Esophagus muscularis mucosa (tissue), 4 donors: ENCODE measurements around the gene RFNG. TPM values are rescaled to one million over a fixed set of nuclear protein-coding genes. Genes with fewer than 3 reads are reported as not detected.

ENCODE experiments used
- DNase-seq: peaks from one replicate; pipeline ENCODE4 v3.0.0-alpha.2; 2017; ENCODE audit errors: extremely low spot score
- H3K27ac ChIP-seq, 4 donors: fragments of 200-600 bp; sonication (generic); replicated peaks in 1 of 4; 1 replicate in 3 of 4; 2 replicates in 1 of 4; pipeline ENCODE4 v1.5.1; 2016 to 2019; ENCODE audit warnings: mild to moderate bottlenecking in 1 of 4
- H3K27me3 ChIP-seq, 4 donors: fragments of 200-600 bp; sonication (generic); one replicate each; pipeline versions ENCODE4 v1.5.1 to v1.6.0; 2016 to 2019
- H3K36me3 ChIP-seq, 4 donors: fragments of 200-600 bp; sonication (generic); one replicate each; pipeline ENCODE4 v1.5.1; 2016 to 2019
- H3K4me1 ChIP-seq, 4 donors: fragments of 200-600 bp; sonication (generic); one replicate each; pipeline ENCODE4 v1.5.1; 2016 to 2019
- H3K4me3 ChIP-seq, 4 donors: fragments of 200-600 bp; sonication (generic); 1 replicate in 2 of 4; 2 replicates in 2 of 4; pipeline ENCODE4 v1.5.1; 2016 to 2019; ENCODE audit warnings: mild to moderate bottlenecking in 4 of 4, moderate library complexity in 1 of 4
- H3K9me3 ChIP-seq, 4 donors: fragments of 200-600 bp; sonication (generic); 1 replicate in 3 of 4; 2 replicates in 1 of 4; pipeline ENCODE4 v1.5.1; 2016 to 2019
- EP300 ChIP-seq: sonication (generic); formaldehyde crosslinking; IDR thresholded peaks from one replicate; pipeline ENCODE4 v1.6.1; 2017; ENCODE audit warnings: antibody characterized with exemption
- POLR2A ChIP-seq: fragments of 450-650 bp; IDR thresholded peaks from one replicate; pipeline ENCODE4 v1.6.1; 2017; ENCODE audit warnings: antibody characterized with exemption, moderate library complexity, mild to moderate bottlenecking, low read depth
- POLR2AphosphoS5 ChIP-seq, 2 donors: sonication (generic); formaldehyde crosslinking; IDR thresholded peaks; one replicate each; pipeline ENCODE4 v1.6.1; 2017; ENCODE audit warnings: antibody characterized with exemption in 2 of 2
- WGBS: methylation state at CpG from one replicate; pipeline ENCODE4 v1.1.5; 2018; 5-methylcytosine and 5-hydroxymethylcytosine counted together
- intact Hi-C: fragments of 100-400 bp; cut with DNase I; formaldehyde crosslinking; loops from one replicate; pipeline ENCODE4 v1.15.1; 2023
- total RNA-seq, 4 donors: library from RNA; depleted of rRNA; stranded (reverse); fragments of >200 nt; gene quantifications; one replicate each; pipeline versions ENCODE4 v1.1.0 to v1.2.1, GENCODE V29; 2016
- TF ChIP-seq, protein P1 (sequence below), 3 experiments: fragments of 200-600 bp in 2 of 3; fragments of 450-650 bp in 1 of 3; sonication (generic) in 2 of 3; IDR thresholded peaks; one replicate each; pipeline ENCODE4 v1.5.1; 2017 to 2019; ENCODE audit warnings: antibody characterized with exemption in 3 of 3, mild to moderate bottlenecking in 2 of 3, moderate library complexity in 1 of 3

The RFNG gene
- total RNA-seq, 4 donors from 2014 or later, result 32.4 to 54.8 (median 42.5) TPM

DNA sequence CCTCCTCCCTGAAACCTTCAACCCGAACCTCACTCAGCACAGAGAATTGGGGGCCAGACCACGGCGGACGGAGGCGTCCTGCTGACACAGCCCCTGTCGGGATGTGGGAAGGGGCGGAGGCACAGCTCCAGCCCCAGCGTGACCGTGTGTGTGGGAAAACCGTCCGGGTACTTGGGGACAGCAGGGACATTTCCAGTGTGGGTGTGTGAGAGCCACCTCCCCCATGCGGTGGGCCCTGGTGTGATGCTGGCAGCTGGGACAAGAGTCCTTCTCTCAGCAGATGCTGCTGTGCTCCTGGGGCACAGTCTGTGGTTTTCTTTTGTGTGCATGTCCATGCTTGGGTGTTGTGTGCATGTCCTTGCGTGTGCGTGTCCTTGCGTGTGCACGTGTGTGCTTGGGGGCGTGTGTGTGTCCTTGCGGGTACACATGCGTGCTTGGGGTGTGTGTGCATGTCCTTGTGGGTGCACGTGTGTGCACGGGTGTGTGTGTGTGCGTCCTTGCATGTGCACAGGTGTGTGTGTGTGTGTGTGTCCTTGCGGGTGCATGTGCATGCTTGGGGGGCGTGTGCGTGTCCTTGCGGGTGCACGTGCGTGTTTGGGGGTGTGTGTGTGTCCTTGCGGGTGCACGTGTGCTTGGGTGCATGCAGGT is 45.8 kb downstream of the RFNG start:
- WGBS, result 84% methylated on average over 29 of the region's 30 CpGs
- Histone ChIP-seq H3K27me3 (no peaks in the 10 kb centered on the region), H3K4me3 (no peak overlapping the region), H3K36me3 (peaks cover 0 to 21% (median 11%) of the 10 kb centered on the region in 4 donors), H3K9me3 (no peaks in the 10 kb centered on the region), H3K27ac (no peak overlapping the region), H3K4me1 (peaks cover 28 to 43% (median 38%) of the 10 kb centered on the region in 4 donors)
- intact Hi-C loops, result no loop called here
- TF ChIP-seq POLR2AphosphoS5 (IDR thresholded peaks at IDR 0.05), result no peak
- TF ChIP-seq EP300, result no peak
- TF ChIP-seq, protein P1, sequence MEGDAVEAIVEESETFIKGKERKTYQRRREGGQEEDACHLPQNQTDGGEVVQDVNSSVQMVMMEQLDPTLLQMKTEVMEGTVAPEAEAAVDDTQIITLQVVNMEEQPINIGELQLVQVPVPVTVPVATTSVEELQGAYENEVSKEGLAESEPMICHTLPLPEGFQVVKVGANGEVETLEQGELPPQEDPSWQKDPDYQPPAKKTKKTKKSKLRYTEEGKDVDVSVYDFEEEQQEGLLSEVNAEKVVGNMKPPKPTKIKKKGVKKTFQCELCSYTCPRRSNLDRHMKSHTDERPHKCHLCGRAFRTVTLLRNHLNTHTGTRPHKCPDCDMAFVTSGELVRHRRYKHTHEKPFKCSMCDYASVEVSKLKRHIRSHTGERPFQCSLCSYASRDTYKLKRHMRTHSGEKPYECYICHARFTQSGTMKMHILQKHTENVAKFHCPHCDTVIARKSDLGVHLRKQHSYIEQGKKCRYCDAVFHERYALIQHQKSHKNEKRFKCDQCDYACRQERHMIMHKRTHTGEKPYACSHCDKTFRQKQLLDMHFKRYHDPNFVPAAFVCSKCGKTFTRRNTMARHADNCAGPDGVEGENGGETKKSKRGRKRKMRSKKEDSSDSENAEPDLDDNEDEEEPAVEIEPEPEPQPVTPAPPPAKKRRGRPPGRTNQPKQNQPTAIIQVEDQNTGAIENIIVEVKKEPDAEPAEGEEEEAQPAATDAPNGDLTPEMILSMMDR (IDR thresholded peaks at IDR 0.05), result no peak
- TF ChIP-seq POLR2A, result no peak
- no peak for DNase-seq

DNA sequence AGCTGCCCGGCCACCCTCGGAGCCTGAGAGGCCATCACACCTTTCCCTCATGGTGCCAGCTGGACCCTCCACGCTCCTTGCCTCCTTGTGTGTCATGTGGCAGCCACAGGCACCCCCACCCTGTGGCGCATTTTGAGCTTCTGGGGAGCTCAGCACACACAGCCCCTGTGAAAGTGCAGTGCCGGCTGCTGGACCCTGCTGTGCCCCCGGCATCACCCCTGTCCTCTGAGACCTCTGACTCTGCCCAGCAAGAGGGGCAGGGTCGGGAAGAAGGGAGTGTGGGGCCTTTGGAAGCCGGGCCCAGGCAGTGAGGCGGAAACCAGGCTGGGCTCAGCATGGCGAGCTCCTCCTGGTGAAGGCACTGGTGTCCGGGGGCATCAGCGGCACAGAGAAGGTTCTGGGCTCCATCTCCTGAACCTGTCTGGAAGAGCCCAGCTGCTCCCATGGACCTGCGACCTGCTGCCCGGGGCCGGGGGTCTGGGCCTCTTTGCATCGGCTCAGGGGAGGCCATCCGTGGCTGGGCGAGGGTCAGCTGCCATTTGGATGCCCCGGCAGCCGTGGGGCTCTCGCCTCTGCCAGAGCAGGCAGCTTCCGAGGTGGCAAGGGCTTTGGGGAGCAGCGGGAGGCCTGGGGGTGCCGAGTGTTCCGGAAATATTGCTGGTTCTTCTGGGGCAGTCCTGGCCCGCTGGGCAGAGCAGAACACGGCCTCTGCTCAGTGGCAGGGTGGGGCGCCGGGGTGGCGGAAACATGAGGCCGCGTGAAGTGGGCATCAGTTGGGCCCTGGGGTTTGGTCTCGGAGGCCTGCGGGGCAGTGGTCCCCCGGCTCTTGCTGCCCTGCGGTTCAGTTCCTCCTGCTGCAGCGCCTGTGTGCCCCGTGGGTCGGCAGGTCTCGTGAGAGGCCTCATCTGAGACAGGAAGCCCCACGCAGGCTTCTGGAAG is 46.8 kb downstream of the RFNG start:
- Histone ChIP-seq H3K27ac (peak overlapping the region in 3 of 4 donors; percentile 49 to 59 (median 57)), H3K4me1 (peaks cover 28 to 43% (median 38%) of the 10 kb centered on the region in 4 donors), H3K9me3 (no peaks in the 10 kb centered on the region), H3K36me3 (peaks cover 0 to 14% (median 8%) of the 10 kb centered on the region in 4 donors), H3K4me3 (no peak overlapping the region), H3K27me3 (no peaks in the 10 kb centered on the region)
- intact Hi-C loops, result no loop called here
- no peak for DNase-seq
- 85% methylated on average over 24 of the region's 41 CpGs for WGBS
- TF ChIP-seq POLR2A, result no peak
- TF ChIP-seq EP300, result no peak
- TF ChIP-seq, protein P1 (IDR thresholded peaks at IDR 0.05), result no peak
- TF ChIP-seq POLR2AphosphoS5 (IDR thresholded peaks at IDR 0.05), result no peak

DNA sequence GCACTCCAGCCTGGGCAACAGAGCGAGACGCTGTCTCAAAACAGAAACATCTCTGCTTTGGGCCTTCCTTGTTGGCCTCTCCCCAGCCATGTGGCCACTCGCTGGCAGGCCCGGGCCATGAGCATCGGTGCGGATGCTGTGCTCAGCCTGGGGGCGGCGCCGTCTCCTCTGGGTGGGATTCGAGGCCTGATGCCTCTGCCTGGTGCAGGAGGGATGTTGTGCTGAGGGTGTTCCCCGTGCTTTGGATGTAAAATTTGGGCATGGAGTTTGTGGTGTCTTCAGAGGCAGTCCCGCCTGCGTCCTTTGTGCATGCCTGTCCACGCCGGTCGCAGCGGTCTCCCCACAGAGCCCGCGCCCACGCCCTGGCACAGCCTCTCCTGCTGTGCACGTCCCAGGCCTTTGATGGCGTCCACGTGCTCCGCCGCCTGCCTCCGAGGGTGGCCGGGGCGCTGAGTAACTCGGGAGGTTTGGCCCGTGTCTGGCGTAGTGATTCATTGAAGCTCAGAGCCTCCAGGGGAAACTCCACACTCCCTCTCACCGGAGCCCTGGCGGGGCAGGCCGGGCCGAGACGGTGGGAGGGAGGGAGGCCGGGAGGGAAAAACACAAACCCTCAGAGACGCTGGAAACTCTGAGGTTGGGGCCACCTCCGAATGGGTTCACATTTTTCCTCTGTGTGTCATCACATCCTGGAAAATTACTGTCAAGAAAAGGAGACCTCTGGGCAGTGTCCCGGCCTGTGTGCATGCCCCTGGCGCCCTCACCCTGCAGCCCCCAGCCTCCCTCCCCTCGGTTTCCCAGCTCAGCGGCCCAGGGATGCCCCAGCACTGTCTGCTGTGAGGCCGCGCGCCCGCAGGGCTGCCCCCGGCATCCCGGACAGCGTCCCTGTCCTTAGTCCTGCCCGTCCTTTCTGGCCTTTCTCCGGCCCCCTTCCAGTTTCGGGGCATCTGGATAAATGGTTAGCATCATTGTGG is 47.9 kb downstream of the RFNG start:
- Histone ChIP-seq H3K4me3 (peak overlapping the region in 2 of 4 donors; percentile 7 to 20), H3K9me3 (no peaks in the 10 kb centered on the region), H3K36me3 (peaks cover 0 to 8% (median 2%) of the 10 kb centered on the region in 4 donors), H3K4me1 (peaks cover 22 to 43% (median 38%) of the 10 kb centered on the region in 4 donors), H3K27ac (peak overlapping the region; percentile 28 to 59 (median 53)), H3K27me3 (no peaks in the 10 kb centered on the region)
- TF ChIP-seq POLR2AphosphoS5 (IDR thresholded peaks at IDR 0.05), result peak; percentile 41 to 57
- TF ChIP-seq, protein P1 (IDR thresholded peaks at IDR 0.05), result no peak
- no peak for DNase-seq
- WGBS, result 60% methylated on average over 35 of the region's 53 CpGs
- intact Hi-C loops, result no loop called here

DNA sequence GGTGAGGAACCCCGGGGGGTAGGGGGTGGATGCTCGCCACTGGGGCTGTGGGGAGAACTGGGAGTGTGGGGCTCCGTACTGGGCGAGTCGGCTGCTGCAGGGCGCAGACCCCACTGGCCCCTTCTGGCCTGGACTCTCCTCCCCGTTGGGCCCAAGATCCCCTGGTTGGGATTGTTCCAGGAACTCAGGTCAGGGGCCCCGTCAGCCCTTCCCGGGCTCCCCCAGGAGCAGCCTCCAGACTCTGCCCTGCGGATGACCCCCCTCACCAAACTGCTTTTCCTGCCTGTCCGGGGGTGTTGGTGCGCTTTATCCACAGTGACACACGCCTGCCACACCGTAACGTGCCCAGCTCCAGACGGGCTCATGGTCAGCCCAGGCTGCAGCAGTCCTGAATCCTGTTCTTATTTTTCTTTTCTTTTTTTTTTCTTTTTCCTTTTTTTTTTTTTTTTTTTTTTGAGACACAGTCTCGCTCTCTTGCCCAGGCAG is 50.0 kb downstream of the RFNG start:
- Histone ChIP-seq H3K27ac (no peak overlapping the region), H3K36me3 (peaks cover 0 to 15% (median 9%) of the 10 kb centered on the region in 4 donors), H3K4me3 (no peak overlapping the region), H3K9me3 (no peaks in the 10 kb centered on the region), H3K4me1 (peaks cover 17 to 38% (median 35%) of the 10 kb centered on the region in 4 donors), H3K27me3 (no peaks in the 10 kb centered on the region)
- intact Hi-C loops, result no loop called here
- WGBS, result 89% methylated on average over 12 of the region's 17 CpGs
- no peak for DNase-seq
- TF ChIP-seq, protein P1 (IDR thresholded peaks at IDR 0.05), result no peak
- TF ChIP-seq POLR2AphosphoS5 (IDR thresholded peaks at IDR 0.05) (no peak), EP300 (no peak), POLR2A (no peak)
